ENCODE measurements around the gene ALDH1L1. TPM values are rescaled to one million over a fixed set of nuclear protein-coding genes. Genes with fewer than 3 reads are reported as not detected.
A peak's percentile ranks its signal among the peaks of the same experiment; 100 is the strongest.

The ALDH1L1 gene
- total RNA-seq, 1 experiment from 2014 or later: 1.2 TPM

DNA sequence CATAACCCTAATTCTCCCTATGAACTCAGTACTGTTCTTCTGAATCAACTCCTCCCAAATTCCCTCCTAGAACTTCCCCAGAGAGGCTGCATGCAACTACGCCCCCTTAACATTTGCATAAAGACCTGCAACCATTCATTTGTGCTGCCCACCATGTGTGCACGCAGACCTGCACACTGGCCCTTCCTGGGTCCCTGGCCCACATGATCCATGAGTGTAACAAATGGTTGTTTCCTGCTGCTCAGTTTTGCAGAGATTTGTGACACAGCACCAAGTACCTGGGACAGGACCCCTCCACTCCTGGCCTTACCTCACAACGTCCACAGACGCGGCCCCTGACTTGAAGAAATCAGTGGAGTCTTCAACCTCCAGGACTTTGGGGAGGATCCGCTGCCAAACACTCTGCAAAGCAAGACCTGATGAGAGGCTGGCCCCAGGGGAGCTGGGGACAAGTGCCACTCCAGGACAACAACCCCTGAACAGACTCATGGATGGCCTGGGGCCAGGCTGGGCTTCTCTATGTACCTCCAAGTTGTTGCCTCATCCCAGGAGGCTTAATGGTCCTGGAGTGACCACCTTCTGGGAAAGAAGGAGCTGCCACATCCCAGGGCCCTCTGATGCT lies 33.8 kb downstream of the ALDH1L1 start:
- POLR2A ChIA-PET: no interaction called here
- H3K9me3 Mint-ChIP-seq: no peaks in the 10 kb centered on the region
- no peaks in the 10 kb centered on the region for H3K27me3 Mint-ChIP-seq (ENCODE audit: low read depth)
- no peak for ATAC-seq
- no peaks in the 10 kb centered on the region for H3K36me3 Mint-ChIP-seq
- H3K4me3 Mint-ChIP-seq: no peak overlapping the region
- H3K4me1 Mint-ChIP-seq: no peaks in the 10 kb centered on the region
- CTCF ChIA-PET: interaction anchor here (2.5 kb wide), 1 partner anchor 14 kb away, joined by 8 read pairs; no protein-coding TSS in a partner anchor
- no peak overlapping the region for H3K27ac Mint-ChIP-seq
- DNase-seq (ENCODE audit: low spot score): peak; percentile 3
- TF ChIP-seq, protein P1, sequence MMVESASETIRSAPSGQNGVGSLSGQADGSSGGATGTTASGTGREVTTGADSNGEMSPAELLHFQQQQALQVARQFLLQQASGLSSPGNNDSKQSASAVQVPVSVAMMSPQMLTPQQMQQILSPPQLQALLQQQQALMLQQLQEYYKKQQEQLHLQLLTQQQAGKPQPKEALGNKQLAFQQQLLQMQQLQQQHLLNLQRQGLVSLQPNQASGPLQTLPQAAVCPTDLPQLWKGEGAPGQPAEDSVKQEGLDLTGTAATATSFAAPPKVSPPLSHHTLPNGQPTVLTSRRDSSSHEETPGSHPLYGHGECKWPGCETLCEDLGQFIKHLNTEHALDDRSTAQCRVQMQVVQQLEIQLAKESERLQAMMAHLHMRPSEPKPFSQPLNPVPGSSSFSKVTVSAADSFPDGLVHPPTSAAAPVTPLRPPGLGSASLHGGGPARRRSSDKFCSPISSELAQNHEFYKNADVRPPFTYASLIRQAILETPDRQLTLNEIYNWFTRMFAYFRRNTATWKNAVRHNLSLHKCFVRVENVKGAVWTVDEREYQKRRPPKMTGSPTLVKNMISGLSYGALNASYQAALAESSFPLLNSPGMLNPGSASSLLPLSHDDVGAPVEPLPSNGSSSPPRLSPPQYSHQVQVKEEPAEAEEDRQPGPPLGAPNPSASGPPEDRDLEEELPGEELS (CRISPR knock-in tag; IDR thresholded peaks at IDR 0.05): no peak
- TF ChIP-seq ZNF671 (CRISPR knock-in tag; IDR thresholded peaks at IDR 0.05) (no peak), NFE2L1 (CRISPR knock-in tag; IDR thresholded peaks at IDR 0.05) (no peak)

DNA sequence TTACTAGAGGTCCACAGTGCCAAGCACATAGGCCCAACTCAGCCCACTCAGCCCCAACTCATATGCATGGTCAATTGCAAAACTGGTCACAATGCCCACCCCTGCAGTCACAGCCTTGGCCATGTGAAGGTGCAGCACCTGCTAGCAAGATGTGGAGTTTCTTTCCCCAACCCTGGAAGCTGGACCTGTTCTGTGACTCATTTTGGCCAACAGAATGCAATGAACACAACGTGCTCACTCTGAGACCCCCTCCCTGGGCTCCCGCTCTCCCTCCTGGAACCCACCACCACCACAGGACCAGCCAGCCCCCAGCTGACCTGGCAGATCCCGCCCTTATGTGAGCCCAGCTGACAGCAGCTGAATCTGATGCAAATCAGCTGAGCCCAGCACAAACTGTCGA lies 34.4 kb downstream of the ALDH1L1 start:
- H3K36me3 Mint-ChIP-seq: no peaks in the 10 kb centered on the region
- POLR2A ChIA-PET: no interaction called here
- DNase-seq (ENCODE audit: low spot score): no peak
- H3K27ac Mint-ChIP-seq: no peak overlapping the region
- CTCF ChIA-PET: interaction anchor here (1.0 to 2.5 kb wide), 2 partner anchors 12 to 13 kb away, joined by 5 to 8 read pairs; no protein-coding TSS in a partner anchor
- H3K9me3 Mint-ChIP-seq: no peaks in the 10 kb centered on the region
- no peak for ATAC-seq
- no peaks in the 10 kb centered on the region for H3K4me1 Mint-ChIP-seq
- no peaks in the 10 kb centered on the region for H3K27me3 Mint-ChIP-seq (ENCODE audit: low read depth)
- TF ChIP-seq, protein P2, sequence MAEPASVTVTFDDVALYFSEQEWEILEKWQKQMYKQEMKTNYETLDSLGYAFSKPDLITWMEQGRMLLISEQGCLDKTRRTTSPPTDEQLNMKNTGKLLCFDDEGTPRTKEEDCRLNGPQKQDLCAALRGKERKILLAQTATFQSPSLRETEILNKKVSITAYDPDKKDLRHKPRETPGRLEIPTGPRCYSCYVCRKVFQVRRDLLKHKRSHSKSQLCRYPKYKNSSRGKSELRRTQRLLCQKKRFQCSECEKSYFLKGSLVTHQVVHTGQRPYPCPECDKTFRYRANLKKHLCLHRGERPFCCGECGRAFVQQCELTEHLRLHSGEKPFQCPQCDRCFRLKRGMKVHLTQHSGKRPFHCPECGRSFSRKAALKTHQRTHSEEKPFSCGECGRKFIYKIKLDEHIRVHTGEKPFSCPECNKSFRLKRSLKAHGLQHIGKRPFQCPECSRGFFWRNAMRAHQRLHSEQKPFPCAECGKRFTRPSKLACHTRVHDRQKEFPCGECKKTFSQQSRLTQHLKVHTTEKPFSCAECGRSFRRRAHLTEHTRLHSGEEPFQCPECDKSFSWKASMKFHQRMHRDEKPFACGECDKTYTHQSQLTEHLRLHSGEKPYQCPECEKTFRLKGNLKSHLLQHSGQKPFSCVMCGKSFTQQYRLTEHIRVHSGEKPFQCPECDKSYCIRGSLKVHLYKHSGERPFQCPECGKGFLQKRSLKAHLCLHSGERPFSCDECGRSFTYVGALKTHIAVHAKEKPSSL (CRISPR knock-in tag; conservative IDR thresholded peaks at IDR 0.05): no peak
- TF ChIP-seq SMAD4 (CRISPR knock-in tag; IDR thresholded peaks at IDR 0.05): no peak
- TF ChIP-seq, protein P3, sequence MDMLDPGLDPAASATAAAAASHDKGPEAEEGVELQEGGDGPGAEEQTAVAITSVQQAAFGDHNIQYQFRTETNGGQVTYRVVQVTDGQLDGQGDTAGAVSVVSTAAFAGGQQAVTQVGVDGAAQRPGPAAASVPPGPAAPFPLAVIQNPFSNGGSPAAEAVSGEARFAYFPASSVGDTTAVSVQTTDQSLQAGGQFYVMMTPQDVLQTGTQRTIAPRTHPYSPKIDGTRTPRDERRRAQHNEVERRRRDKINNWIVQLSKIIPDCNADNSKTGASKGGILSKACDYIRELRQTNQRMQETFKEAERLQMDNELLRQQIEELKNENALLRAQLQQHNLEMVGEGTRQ (CRISPR knock-in tag; IDR thresholded peaks at IDR 0.05): no peak
- TF ChIP-seq, protein P4, sequence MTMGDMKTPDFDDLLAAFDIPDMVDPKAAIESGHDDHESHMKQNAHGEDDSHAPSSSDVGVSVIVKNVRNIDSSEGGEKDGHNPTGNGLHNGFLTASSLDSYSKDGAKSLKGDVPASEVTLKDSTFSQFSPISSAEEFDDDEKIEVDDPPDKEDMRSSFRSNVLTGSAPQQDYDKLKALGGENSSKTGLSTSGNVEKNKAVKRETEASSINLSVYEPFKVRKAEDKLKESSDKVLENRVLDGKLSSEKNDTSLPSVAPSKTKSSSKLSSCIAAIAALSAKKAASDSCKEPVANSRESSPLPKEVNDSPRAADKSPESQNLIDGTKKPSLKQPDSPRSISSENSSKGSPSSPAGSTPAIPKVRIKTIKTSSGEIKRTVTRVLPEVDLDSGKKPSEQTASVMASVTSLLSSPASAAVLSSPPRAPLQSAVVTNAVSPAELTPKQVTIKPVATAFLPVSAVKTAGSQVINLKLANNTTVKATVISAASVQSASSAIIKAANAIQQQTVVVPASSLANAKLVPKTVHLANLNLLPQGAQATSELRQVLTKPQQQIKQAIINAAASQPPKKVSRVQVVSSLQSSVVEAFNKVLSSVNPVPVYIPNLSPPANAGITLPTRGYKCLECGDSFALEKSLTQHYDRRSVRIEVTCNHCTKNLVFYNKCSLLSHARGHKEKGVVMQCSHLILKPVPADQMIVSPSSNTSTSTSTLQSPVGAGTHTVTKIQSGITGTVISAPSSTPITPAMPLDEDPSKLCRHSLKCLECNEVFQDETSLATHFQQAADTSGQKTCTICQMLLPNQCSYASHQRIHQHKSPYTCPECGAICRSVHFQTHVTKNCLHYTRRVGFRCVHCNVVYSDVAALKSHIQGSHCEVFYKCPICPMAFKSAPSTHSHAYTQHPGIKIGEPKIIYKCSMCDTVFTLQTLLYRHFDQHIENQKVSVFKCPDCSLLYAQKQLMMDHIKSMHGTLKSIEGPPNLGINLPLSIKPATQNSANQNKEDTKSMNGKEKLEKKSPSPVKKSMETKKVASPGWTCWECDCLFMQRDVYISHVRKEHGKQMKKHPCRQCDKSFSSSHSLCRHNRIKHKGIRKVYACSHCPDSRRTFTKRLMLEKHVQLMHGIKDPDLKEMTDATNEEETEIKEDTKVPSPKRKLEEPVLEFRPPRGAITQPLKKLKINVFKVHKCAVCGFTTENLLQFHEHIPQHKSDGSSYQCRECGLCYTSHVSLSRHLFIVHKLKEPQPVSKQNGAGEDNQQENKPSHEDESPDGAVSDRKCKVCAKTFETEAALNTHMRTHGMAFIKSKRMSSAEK (CRISPR knock-in tag; IDR thresholded peaks at IDR 0.05; ENCODE audit: borderline replicate concordance): no peak
- H3K4me3 Mint-ChIP-seq: no peak overlapping the region

GRCh38 chr3:126142652-126143051 lies 37.7 kb downstream of the ALDH1L1 start:
- CTCF ChIA-PET: no interaction called here
- POLR2A ChIA-PET: no interaction called here
- TF ChIP-seq RELA (CRISPR knock-in tag; IDR thresholded peaks at IDR 0.05; ENCODE audit: borderline replicate concordance) (no peak), FOXP1 (CRISPR knock-in tag; IDR thresholded peaks at IDR 0.05; ENCODE audit: borderline replicate concordance) (no peak), TCF7 (CRISPR knock-in tag; IDR thresholded peaks at IDR 0.05; ENCODE audit: low read depth) (no peak), NFYB (CRISPR knock-in tag; conservative IDR thresholded peaks at IDR 0.05; ENCODE audit: low read depth) (no peak)
- TF ChIP-seq, protein P5, sequence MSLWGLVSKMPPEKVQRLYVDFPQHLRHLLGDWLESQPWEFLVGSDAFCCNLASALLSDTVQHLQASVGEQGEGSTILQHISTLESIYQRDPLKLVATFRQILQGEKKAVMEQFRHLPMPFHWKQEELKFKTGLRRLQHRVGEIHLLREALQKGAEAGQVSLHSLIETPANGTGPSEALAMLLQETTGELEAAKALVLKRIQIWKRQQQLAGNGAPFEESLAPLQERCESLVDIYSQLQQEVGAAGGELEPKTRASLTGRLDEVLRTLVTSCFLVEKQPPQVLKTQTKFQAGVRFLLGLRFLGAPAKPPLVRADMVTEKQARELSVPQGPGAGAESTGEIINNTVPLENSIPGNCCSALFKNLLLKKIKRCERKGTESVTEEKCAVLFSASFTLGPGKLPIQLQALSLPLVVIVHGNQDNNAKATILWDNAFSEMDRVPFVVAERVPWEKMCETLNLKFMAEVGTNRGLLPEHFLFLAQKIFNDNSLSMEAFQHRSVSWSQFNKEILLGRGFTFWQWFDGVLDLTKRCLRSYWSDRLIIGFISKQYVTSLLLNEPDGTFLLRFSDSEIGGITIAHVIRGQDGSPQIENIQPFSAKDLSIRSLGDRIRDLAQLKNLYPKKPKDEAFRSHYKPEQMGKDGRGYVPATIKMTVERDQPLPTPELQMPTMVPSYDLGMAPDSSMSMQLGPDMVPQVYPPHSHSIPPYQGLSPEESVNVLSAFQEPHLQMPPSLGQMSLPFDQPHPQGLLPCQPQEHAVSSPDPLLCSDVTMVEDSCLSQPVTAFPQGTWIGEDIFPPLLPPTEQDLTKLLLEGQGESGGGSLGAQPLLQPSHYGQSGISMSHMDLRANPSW (CRISPR knock-in tag; conservative IDR thresholded peaks at IDR 0.05; ENCODE audit: low read depth): no peak
- Mint-ChIP-seq H3K27ac (no peak overlapping the region), H3K36me3 (no peaks in the 10 kb centered on the region), H3K4me1 (no peaks in the 10 kb centered on the region), H3K4me3 (no peak overlapping the region), H3K9me3 (no peaks in the 10 kb centered on the region), H3K27me3 (ENCODE audit: low read depth) (no peaks in the 10 kb centered on the region)
- ATAC-seq: no peak
- no peak for DNase-seq (ENCODE audit: low spot score)
